WTC11 (cell line): ENCODE data around the gene CACNG3. TPM values are rescaled to one million over a fixed set of nuclear protein-coding genes. Genes with fewer than 3 reads are reported as not detected.

Experiments used
- ATAC-seq: fragments of 200-7000 bp; cut with Tn5 transposase; 2 replicates; pipeline ENCODE4 v1.10.0; 2021; ENCODE audit warnings: mild to moderate bottlenecking, moderate library complexity
- CTCF ChIA-PET: fragments of 300-600 bp; sonication (Branson Sonifier 250); formaldehyde crosslinking; loops from one replicate; lab custom pipeline; 2021; ENCODE audit warnings: antibody characterized with exemption; lab: Charles Lee
- POLR2A ChIA-PET: fragments of 350-600 bp; sonication (Branson Sonifier 250); formaldehyde crosslinking; loops from one replicate; lab custom pipeline; 2021; ENCODE audit warnings: antibody characterized with exemption; lab: Charles Lee
- DNase-seq: peaks from one replicate; pipeline ENCODE4 v3.0.0; 2021; ENCODE audit warnings: low spot score
- H3K27ac Mint-ChIP-seq: 2 replicates; pipeline ENCODE4 v1.8.0; 2021; ENCODE audit warnings: mixed read lengths
- H3K27me3 Mint-ChIP-seq: 2 replicates; pipeline ENCODE4 v1.8.0; 2021; ENCODE audit warnings: low read depth, mild to moderate bottlenecking, moderate library complexity, mixed read lengths
- H3K36me3 Mint-ChIP-seq: 2 replicates; pipeline ENCODE4 v1.8.0; 2021; ENCODE audit warnings: mixed read lengths
- H3K4me1 Mint-ChIP-seq: 2 replicates; pipeline ENCODE4 v1.8.0; 2022; ENCODE audit warnings: mixed read lengths
- H3K4me3 Mint-ChIP-seq: 2 replicates; pipeline ENCODE4 v1.8.0; 2021; ENCODE audit warnings: mild to moderate bottlenecking, moderate library complexity, mixed read lengths
- H3K9me3 Mint-ChIP-seq: 2 replicates; pipeline ENCODE4 v1.8.0; 2021; ENCODE audit warnings: mixed read lengths
- CREM ChIP-seq: sonication (generic); formaldehyde crosslinking; IDR thresholded peaks from 2 replicates; pipeline ENCODE4 v1.8.1; 2022; ENCODE audit warnings: mild to moderate bottlenecking, missing genetic modification reagents, moderate library complexity
- GABPB1 ChIP-seq: sonication (generic); formaldehyde crosslinking; IDR thresholded peaks from 2 replicates; pipeline ENCODE4 v1.8.1; 2023; ENCODE audit warnings: mild to moderate bottlenecking, missing genetic modification reagents
- GTF2I ChIP-seq: fragments of 250-450 bp; sonication (Bioruptor Pico); conservative IDR thresholded peaks from 2 replicates; pipeline ENCODE4 v1.4.0; 2021; ENCODE audit warnings: mild to moderate bottlenecking
- OVOL2 ChIP-seq: fragments of 250-450 bp; sonication (Bioruptor Pico); IDR thresholded peaks from 2 replicates; pipeline ENCODE4 v1.9.0; 2021; ENCODE audit warnings: mild to moderate bottlenecking, borderline replicate concordance
- RELA ChIP-seq: sonication (generic); formaldehyde crosslinking; IDR thresholded peaks from 2 replicates; pipeline ENCODE4 v1.8.1; 2022; ENCODE audit warnings: missing genetic modification reagents, mild to moderate bottlenecking, borderline replicate concordance
- SMAD3 ChIP-seq: sonication (generic); formaldehyde crosslinking; IDR thresholded peaks from 2 replicates; pipeline ENCODE4 v1.8.0; 2022; ENCODE audit warnings: missing genetic modification reagents, mild to moderate bottlenecking, borderline replicate concordance
- TCF7 ChIP-seq: sonication (generic); formaldehyde crosslinking; IDR thresholded peaks from 2 replicates; pipeline ENCODE4 v1.8.0; 2022; ENCODE audit warnings: mild to moderate bottlenecking, low read depth, missing genetic modification reagents, moderate library complexity
- TP53 ChIP-seq: sonication (generic); formaldehyde crosslinking; IDR thresholded peaks from 2 replicates; pipeline ENCODE4 v1.8.1; 2023; ENCODE audit warnings: mild to moderate bottlenecking, missing genetic modification reagents
- ZNF263 ChIP-seq: sonication (generic); formaldehyde crosslinking; IDR thresholded peaks from 2 replicates; pipeline ENCODE4 v1.8.1; 2022; ENCODE audit warnings: low read depth, mild to moderate bottlenecking, moderate library complexity, missing genetic modification reagents
- total RNA-seq: library from RNA; stranded (reverse); gene quantifications from 3 replicates; pipeline ENCODE4 v1.2.3, GENCODE V29; 2021
- TF ChIP-seq, protein P1 (sequence below): sonication (generic); formaldehyde crosslinking; IDR thresholded peaks from 2 replicates; pipeline ENCODE4 v1.8.1; 2023; ENCODE audit warnings: mild to moderate bottlenecking, moderate library complexity, missing genetic modification reagents
- TF ChIP-seq, protein P2 (sequence below): fragments of 250-450 bp; sonication (Bioruptor Pico); IDR thresholded peaks from 2 replicates; pipeline ENCODE4 v1.9.0; 2021; ENCODE audit warnings: mild to moderate bottlenecking, borderline replicate concordance
- TF ChIP-seq, protein P3 (sequence below): sonication (generic); formaldehyde crosslinking; IDR thresholded peaks from 2 replicates; pipeline ENCODE4 v1.8.1; 2023; ENCODE audit warnings: mild to moderate bottlenecking, missing genetic modification reagents, moderate library complexity
- TF ChIP-seq, protein P4 (sequence below): sonication (generic); formaldehyde crosslinking; IDR thresholded peaks from 2 replicates; pipeline ENCODE4 v1.8.1; 2022; ENCODE audit warnings: low read depth, missing genetic modification reagents, borderline replicate concordance

Gene CACNG3
- total RNA-seq, 1 experiment from 2014 or later = not detected

GRCh38 chr16:24208710-24209109 is 47.4 kb upstream of the CACNG3 start:
- Mint-ChIP-seq H3K27ac (0 out of 2 replicates have a peak overlapping the region, but pooled peaks have one; percentile 19), H3K4me1 (peaks cover 35% of the 10 kb centered on the region), H3K4me3 (no peak overlapping the region), H3K27me3 (no peaks in the 10 kb centered on the region), H3K9me3 (0 out of 2 replicates have a peak, but pooled peaks cover under 1% of the 10 kb centered on the region), H3K36me3 (no peaks in the 10 kb centered on the region)
- DNase-seq (peak; percentile 14), ATAC-seq (peak; percentile 84)
- ChIA-PET CTCF (interaction anchor here (0.6 to 2.4 kb wide), 9 partner anchors 24 to 309 kb away, joined by 3 to 21 read pairs (median 4); no protein-coding TSS in a partner anchor), POLR2A (interaction anchor here (0.6 to 1.2 kb wide), 2 partner anchors 43 to 44 kb away, joined by 3 to 6 read pairs; no protein-coding TSS in a partner anchor)
- TF ChIP-seq, protein P1, sequence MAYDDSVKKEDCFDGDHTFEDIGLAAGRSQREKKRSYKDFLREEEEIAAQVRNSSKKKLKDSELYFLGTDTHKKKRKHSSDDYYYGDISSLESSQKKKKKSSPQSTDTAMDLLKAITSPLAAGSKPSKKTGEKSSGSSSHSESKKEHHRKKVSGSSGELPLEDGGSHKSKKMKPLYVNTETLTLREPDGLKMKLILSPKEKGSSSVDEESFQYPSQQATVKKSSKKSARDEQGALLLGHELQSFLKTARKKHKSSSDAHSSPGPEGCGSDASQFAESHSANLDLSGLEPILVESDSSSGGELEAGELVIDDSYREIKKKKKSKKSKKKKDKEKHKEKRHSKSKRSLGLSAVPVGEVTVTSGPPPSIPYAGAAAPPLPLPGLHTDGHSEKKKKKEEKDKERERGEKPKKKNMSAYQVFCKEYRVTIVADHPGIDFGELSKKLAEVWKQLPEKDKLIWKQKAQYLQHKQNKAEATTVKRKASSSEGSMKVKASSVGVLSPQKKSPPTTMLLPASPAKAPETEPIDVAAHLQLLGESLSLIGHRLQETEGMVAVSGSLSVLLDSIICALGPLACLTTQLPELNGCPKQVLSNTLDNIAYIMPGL (CRISPR knock-in tag) = no peak
- TF ChIP-seq, protein P2, sequence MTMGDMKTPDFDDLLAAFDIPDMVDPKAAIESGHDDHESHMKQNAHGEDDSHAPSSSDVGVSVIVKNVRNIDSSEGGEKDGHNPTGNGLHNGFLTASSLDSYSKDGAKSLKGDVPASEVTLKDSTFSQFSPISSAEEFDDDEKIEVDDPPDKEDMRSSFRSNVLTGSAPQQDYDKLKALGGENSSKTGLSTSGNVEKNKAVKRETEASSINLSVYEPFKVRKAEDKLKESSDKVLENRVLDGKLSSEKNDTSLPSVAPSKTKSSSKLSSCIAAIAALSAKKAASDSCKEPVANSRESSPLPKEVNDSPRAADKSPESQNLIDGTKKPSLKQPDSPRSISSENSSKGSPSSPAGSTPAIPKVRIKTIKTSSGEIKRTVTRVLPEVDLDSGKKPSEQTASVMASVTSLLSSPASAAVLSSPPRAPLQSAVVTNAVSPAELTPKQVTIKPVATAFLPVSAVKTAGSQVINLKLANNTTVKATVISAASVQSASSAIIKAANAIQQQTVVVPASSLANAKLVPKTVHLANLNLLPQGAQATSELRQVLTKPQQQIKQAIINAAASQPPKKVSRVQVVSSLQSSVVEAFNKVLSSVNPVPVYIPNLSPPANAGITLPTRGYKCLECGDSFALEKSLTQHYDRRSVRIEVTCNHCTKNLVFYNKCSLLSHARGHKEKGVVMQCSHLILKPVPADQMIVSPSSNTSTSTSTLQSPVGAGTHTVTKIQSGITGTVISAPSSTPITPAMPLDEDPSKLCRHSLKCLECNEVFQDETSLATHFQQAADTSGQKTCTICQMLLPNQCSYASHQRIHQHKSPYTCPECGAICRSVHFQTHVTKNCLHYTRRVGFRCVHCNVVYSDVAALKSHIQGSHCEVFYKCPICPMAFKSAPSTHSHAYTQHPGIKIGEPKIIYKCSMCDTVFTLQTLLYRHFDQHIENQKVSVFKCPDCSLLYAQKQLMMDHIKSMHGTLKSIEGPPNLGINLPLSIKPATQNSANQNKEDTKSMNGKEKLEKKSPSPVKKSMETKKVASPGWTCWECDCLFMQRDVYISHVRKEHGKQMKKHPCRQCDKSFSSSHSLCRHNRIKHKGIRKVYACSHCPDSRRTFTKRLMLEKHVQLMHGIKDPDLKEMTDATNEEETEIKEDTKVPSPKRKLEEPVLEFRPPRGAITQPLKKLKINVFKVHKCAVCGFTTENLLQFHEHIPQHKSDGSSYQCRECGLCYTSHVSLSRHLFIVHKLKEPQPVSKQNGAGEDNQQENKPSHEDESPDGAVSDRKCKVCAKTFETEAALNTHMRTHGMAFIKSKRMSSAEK (CRISPR knock-in tag) = no peak
- peak; percentile 60; the same call in 1 of the 2 replicates for TF ChIP-seq GTF2I (CRISPR knock-in tag)
- TF ChIP-seq, all 79 proteins: peak for 1

DNA sequence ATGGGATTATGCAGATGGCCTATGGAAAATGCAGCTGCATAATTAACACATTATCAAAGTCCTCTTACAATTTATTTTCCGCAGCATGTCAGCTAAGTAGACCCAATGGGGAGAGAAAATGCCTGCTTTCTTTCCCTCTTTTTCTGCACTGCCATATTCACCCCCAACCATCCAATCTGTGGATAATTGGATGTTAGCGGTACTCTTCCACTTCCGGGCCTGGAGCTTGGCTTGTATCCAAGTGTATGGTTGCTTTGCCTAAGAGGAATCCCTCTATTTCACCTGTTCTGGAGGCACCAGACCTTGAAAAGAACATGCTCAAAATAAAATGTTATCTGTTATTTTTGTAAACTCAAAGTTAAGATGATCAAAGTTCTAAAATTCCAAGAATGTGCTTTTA is 41.1 kb upstream of the CACNG3 start:
- DNase-seq (no peak), ATAC-seq (no peak)
- TF ChIP-seq, protein P2 (CRISPR knock-in tag) = no peak
- TF ChIP-seq SMAD3 (CRISPR knock-in tag) (no peak), TP53 (CRISPR knock-in tag) (no peak), ZNF263 (CRISPR knock-in tag) (no peak), CREM (no peak), GABPB1 (CRISPR knock-in tag) (no peak)
- no peak overlapping the region for H3K27ac Mint-ChIP-seq
- no peaks in the 10 kb centered on the region for H3K9me3 Mint-ChIP-seq
- H3K4me1 Mint-ChIP-seq = peaks cover 15% of the 10 kb centered on the region
- ChIA-PET POLR2A (no interaction called here), CTCF (interaction anchor here (1.0 to 1.1 kb wide), 2 partner anchors 22 to 38 kb away, joined by 3 to 4 read pairs; no protein-coding TSS in a partner anchor)
- no peak overlapping the region for H3K4me3 Mint-ChIP-seq
- no peaks in the 10 kb centered on the region for H3K36me3 Mint-ChIP-seq
- no peaks in the 10 kb centered on the region; the same call in 1 of the 2 replicates for H3K27me3 Mint-ChIP-seq

GRCh38 chr16:24216961-24217360 is 39.2 kb upstream of the CACNG3 start:
- Mint-ChIP-seq H3K4me1 (peaks cover 15% of the 10 kb centered on the region), H3K27me3 (no peaks in the 10 kb centered on the region; the same call in 1 of the 2 replicates), H3K9me3 (peaks cover under 1% of the 10 kb centered on the region; the same call in 1 of the 2 replicates), H3K36me3 (no peaks in the 10 kb centered on the region), H3K27ac (no peak overlapping the region), H3K4me3 (no peak overlapping the region)
- DNase-seq (no peak), ATAC-seq (no peak)
- ChIA-PET POLR2A (no interaction called here), CTCF (interaction anchor here (3.6 kb wide), 1 partner anchor 146 kb away, joined by 17 read pairs; no protein-coding TSS in a partner anchor)
- TF ChIP-seq OVOL2 (CRISPR knock-in tag) = no peak
- TF ChIP-seq, protein P3, sequence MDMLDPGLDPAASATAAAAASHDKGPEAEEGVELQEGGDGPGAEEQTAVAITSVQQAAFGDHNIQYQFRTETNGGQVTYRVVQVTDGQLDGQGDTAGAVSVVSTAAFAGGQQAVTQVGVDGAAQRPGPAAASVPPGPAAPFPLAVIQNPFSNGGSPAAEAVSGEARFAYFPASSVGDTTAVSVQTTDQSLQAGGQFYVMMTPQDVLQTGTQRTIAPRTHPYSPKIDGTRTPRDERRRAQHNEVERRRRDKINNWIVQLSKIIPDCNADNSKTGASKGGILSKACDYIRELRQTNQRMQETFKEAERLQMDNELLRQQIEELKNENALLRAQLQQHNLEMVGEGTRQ (CRISPR knock-in tag) = no peak
- TF ChIP-seq TCF7 (CRISPR knock-in tag) = no peak
- TF ChIP-seq, protein P4, sequence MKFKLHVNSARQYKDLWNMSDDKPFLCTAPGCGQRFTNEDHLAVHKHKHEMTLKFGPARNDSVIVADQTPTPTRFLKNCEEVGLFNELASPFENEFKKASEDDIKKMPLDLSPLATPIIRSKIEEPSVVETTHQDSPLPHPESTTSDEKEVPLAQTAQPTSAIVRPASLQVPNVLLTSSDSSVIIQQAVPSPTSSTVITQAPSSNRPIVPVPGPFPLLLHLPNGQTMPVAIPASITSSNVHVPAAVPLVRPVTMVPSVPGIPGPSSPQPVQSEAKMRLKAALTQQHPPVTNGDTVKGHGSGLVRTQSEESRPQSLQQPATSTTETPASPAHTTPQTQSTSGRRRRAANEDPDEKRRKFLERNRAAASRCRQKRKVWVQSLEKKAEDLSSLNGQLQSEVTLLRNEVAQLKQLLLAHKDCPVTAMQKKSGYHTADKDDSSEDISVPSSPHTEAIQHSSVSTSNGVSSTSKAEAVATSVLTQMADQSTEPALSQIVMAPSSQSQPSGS = no peak
- no peak for TF ChIP-seq RELA (CRISPR knock-in tag)
